ENCODE measurements around the gene ABLIM2.

ABLIM2 gene

DNA sequence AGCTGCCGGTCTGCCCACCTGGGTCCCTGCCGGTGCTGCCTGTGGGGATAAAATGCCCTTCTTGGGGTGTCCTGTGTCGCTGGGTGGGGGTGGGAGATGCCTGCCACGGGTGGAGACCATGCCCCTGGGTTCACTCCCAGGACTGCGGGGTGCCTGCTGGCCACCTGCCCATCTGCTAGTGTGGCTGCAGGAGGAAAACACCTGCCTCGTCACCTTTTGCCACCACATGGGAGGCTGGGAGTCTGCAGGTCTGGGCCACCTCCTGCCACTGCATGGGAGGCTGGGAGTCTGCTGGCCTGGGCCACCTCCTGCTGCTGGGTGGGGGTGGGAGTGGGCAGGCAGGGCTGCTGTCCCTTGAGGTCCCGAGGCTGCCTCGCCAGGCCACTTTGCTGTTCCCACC is 160.2 kb downstream of the ABLIM2 start:
- DNase-seq, result no peak

DNA sequence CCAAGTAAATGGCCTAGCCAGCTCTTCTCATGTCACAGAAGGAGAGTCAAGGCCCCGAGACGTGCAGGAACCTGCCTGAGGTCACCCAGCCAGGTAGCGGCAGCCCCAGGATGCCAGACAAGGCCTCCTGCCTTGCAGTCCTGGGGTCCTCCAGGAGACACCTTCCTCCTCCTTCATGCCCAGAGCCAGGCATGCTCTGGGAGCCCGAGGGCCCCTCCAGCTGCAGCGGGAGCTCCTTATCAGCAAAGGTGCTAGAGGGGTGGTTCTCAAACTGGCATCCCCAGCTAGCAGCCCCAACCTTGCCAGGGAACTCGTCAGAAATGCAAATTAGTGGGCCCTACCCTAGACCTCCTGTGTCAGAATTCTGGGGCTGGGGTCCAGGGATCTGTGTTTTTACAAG is 162.7 kb downstream of the ABLIM2 start:
- DNase-seq, result no peak

DNA sequence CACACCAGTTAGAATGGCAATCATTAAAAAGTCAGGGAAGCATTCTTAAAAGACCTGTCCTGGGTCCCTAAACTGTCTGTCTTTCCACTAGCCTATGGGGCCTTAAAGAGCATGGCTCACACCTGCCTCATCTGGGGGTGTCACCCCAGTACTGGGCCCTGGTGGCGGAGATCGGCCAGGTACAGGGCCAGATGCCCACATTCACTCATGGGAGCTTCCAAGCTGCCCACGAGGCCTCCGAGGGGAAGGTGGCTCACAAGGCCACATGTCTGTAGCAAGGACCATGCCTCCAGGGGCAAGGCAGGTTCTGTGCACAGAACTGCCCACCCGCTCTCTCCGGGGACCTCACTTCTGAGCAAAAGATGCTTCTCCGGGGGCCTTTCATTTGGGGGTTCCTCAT is 163.5 kb downstream of the ABLIM2 start:
- no peak for DNase-seq

DNA sequence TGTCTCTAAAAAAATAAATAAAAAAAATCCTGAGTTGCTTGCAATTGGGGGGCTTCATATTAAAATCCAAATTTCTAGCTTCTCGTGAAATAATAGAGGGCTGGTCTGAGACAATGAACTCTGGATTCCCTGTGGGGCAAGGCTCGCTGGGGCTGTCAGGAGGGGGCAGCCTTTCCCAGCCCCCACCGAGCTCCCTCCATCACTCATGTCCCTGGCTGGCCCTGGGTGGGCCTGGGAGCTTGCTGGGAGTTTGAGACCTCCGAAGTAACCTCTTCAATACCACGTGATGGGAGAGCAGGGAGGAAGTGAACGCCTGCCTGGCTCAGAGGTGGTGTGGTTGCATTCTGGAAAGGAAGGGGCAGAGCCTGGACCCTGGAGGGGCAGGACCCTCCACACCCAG is 164.9 kb downstream of the ABLIM2 start:
- DNase-seq, result no peak

DNA sequence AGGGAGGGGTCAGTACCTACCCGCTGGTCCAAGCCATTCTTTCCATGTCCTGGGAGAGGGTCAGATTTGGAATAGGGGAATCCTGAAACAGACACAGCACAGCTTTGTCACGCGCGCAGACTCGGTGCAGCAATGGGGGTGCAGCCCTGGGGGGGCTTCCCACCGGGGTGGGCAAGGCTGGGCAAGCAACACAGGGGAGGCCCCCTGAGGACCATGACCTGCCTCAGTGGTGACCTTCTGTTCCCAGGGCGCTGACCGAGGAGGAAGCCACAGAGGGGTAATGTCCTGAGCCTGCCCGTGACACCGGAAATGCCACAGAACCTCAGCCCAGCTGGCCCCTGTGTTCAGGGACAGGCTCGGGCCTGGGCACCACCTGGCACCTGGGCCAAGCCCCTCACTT is 165.8 kb downstream of the ABLIM2 start:
- DNase-seq, result no peak

DNA sequence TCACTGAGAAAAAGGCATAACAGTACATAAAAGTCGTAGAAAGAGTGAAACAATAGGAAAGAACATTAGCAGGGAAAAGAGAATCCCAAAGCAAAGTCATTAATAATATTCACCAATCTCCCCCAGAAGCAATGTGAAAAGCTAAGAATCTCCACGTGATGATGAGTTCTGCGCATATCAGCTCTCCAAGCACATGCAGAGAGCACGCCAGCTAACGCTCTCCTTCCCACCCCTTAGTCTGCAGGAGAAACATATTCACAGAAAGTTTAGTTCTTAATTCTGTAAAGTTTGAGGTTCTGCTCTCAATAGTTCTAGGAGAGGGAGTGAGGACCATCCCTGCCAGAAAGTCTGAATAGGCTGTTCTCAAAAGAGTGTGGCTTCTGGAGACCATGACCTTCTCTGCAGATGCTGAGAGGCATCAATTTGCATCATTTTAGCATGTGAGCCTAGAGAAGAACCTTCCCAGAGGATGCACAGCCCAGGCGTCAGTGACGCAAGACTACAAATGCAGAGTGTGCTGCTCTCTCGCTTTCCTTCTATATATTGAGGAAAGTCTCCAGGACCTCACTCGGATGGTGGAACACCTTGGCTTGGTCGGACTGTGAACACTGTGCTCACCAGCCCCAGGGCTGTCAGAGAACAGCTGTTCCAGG is 167.7 kb downstream of the ABLIM2 start:
- DNase-seq, result no peak

DNA sequence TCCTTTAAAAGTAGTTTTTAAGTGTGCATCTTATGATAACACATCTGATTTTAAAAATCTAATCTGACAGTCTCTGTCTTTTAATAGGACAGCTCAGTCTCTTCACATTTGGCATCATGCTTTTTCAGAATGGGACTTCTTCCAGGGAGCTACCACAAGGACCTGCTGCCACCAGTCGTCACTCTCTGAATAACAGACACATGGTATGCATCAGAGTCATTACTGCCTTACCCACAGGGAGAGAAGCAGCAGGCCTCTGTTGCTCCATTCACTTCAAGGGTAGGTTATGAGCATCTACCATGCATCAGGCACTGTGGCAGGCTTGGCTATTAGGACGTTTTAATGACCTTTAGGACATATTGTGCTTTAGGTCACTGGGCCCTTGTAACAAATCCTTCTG is 169.0 kb downstream of the ABLIM2 start:
- DNase-seq, result no peak

DNA sequence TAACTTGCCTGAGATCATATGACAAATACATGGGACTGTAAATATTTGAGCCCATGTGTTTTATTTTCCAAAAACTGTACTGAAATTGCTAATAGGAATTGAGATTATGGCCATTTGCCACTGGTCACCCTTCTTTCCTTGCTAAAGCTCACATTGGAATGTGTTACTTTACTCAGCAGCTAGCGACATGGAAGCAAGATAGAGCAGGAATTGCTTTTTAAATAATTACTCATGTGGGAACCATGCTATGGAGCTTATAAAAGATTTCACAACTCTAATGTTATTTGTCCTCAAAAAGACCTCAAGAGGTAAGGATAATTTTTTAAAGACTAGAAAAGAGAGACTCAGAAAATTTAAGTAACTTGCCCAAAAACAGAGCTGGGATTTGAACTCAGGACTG is 170.2 kb downstream of the ABLIM2 start:
- no peak for DNase-seq

DNA sequence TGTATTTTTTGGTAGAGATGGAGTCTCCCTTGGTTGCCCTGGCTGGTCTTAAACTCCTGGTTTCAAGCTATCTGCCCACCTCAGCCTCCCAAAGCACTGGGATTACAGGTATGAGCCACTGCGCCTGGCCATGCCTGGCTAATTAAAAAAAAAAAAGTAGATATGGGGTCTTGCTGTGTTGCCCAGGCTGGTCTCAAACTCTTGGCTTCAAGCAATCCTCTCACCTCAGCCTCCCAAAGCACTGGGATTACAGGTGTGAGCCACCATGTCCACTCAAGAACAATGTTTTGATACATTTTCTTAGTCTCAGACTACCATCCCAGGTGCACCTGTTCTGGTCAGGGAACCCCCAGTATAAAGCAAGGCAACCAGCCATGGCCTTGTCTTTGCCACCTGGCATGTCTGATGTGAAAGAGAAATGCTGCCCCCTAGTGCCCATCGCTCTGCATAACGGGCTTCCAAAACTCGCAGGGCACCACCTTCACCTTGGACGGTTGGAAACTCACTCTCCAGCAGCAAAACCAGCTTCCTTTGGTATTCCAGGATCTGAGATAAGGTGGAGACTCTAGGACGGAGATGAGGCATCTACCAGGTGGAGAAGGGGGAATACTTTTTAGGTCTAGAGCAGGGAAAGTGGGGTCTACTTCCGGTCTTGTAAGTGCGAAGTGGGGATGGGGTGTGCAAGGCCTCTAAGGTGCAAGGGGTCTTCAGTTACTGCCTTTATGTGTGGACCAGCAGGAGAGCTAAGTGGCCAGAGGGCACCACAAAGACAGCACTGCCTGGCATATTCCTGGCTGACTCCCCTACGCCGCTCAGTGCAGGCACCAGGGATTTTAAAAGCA is 171.2 kb downstream of the ABLIM2 start:
- peak; percentile 84 for DNase-seq

DNA sequence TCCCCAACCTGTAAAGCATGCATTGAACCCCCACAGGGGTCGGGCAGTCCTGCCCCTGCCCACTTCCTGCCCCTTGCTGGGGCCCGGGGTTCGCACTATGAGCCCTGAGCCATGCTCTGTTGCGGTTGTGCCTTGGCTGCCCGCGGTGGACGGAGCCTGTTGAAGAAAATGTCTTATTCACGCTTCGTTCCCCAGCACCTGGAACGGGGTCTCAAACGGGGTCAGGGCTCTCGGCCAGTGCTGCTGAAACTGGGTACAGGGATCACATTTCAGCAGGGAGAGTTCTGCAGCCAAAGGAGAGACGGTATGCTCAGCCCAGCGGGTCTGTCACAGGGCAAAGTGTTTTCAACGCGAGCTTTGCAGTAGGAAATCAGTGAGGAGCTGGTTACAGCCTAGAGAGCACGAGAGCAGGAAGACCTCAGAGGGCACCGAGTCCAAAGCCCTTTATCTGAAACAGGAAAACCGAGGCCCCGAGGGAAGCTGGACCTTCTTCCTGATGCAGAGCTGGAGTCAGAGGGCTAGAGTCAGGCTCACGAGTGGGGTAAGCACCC is 172.6 kb downstream of the ABLIM2 start:
- no peak for DNase-seq

DNA sequence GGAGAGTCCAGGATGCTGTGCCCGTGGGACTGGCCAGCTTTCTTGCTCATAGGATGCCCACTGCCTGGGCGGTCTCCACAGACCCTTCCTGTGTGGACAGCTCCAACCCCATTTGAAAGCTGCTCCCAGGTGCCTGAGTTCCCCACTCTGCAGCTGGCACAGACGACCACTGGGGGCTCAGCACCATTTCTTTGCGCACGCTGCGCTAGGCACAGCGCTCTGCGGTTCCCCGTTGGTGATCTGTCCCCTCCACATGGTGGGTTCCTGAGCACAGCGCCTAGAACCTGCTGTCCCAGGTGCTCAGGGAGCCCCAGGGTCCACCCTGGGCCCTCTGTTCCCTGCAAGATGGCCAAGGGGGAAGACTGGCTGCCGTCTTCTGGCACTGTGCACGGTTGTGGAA is 173.5 kb downstream of the ABLIM2 start:
- no peak for DNase-seq

DNA sequence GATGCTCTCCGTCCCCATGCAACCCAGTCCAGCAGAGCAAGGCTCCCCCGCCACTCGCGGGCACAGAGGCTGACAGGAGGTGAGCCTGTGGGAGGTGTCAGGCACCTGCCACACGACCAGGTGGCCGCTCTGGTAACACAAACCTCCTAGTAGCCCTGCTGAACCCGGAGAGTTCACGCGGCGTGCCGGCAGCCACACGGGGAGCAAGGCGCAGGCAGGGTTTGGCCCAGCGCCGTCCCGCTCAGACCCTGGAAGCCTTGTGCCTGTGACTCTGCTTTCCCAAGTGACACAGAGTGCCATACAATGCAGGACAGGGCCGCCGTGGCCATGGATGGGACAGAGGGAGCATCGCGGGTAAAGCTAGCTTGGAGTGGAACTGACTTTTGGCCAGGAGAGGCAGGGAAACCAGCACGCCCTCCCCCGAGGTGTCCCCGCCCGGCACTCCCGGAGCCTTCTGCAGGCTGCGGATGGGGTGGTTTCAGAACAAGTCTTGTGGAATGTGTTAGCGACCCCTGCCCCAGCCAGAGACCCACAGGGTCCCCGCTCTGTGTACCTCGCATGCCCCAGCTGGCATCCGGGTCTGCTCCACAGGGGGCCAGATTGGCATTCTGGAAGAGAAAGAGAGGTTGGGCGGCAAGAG is 174.2 kb downstream of the ABLIM2 start:
- DNase-seq, result no peak

DNA sequence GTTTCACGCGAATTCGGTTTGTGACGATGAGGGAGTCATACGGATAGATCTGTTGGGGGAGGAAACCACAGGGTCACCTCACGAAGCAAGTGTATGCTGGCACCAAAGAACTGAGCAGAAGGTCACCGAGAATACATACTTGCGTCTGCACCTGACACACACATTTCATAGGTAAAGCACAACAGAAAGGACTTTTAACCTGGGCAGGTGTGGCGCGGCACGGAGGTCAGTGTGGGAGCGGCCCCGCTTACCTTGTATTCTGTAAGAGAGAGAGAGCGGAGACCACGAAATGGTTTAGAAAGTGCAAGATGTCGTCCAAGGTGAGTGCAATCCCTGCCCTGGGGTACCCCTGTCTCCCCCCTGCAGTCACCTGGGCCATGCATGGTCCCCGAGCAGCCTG is 175.3 kb downstream of the ABLIM2 start:
- DNase-seq, result no peak

DNA sequence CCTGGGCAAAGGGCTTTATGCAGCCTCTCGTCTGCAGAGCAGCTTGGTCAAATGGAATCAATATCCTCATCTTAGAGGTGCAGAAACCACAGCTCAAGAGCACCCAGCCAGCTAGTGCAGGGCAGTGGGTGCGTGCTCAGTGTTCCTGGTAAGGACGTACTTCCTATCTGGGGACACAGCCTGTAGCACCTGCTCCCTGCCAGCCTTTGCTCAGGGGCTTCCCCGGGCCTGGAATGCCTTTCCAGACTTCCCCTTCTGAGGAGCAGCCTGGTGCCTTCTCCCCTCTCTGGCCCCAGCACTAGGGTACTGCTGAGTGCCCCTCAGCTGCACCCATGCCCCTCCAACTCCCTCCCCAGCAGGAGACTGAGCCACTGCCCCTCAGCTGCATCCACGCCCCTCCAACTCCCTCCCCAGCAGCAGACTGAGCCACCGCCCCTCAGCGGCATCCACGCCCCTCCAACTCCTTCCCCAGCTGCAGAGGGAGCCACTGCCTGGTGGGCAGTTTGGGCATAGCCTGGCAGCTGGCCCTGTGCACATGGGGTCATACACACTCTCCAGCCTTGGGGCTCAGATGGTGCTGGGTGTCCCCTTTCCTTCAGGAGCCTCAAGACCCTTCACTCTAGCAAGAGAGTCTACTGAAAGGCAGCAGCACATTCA is 176.7 kb downstream of the ABLIM2 start:
- no peak for DNase-seq

DNA sequence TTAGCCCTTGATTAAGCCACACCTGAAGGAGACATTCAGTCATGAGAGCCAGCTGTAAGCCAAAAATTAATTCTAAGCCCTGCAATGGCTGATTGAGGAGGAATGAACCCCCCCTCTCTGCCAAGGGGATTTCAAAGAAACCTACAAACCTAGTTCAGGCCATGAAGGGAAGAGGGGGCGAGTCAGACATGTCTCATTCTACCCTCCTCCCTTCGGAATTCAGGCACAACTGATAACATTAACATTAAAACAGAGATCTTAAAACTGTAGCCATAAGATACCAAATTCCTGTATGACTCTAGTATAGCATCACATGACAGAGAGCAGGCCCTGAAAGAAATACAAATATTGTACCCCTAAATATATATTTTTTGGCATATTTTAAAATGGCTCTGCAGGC is 178.6 kb downstream of the ABLIM2 start:
- DNase-seq, result no peak

DNA sequence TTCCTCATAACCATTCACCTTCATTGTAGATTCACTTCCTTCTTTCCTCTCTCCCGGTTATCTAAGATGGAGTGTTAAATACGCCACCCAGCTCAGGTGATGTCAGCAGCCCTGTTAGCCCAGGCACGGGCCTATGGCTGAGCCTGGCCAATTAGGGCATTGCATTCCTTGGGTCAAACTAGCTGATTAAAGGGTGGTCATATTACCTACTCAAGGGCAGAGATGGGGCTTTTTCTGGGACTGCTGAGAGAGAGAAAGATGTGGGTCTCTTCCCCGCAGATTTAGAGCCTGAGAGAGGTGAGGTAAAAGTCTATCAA is 179.0 kb downstream of the ABLIM2 start:
- no peak for DNase-seq

DNA sequence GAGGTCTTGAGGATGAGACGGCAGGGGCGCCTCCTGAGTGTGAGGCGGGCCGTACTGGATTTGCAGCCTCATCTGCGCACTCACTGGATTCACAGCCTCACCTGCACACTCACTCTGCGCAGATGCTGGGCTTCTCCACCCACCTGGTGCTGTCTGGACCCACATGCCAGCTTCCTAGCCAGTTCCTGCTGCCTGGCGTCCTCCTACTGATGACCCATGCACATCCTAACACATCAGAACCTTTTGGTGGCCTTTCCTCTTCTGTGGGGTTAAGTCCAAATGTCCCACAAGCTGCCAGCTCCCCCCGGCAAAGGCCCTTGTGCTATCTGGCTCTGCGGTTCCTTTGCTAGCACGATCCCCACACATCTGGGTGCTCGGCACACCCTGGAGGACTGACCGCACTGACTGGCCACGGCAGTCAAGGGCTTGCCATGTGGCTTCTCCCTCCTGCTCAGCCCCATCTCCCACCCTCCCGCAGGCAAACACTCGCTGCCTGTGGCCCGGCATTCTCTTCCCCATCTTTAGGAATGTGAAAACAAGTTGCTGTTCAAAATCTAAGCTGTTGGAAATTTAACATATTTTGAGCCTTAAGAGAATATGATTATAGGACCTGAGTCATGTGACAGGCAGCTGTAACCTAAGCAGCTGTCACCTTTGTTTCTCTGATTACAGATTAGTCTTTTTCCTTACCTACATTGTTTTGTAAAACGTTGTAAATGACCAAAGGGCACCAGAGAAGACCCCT is 179.5 kb downstream of the ABLIM2 start:
- no peak for DNase-seq

DNA sequence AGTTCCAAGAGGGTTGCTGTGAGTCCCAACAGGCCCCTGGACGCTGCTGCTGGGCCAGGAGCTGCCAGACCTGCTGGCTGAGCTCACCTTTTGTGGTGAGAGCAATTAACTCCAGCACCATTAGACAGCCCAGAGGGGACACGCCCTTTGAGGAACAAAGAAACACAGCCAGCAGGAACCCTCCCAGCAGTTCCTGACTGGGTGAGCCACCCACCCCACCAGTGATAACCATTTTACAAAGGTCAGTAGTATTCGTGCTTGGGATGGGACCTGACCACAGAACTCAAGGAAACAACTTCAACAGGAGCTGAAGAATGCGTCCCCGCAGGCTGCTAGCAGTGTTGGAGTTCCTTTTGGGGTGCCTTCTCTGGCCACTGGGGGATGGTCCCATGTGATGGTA is 180.1 kb downstream of the ABLIM2 start:
- no peak for DNase-seq

DNA sequence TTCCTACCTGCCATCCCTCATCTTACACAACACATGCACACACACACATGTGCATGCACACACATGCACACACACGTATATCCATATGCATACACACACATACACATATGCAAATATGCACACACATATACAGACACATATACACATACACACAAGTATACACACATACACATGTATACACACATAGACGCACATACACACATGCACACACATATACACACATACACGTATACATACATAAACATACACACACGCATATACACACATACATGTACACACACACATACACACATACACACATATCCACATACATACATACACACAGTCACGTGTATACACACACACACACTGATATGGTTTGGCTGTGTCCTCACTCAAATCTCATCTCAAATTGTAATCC is 182.0 kb downstream of the ABLIM2 start:
- DNase-seq, result no peak

DNA sequence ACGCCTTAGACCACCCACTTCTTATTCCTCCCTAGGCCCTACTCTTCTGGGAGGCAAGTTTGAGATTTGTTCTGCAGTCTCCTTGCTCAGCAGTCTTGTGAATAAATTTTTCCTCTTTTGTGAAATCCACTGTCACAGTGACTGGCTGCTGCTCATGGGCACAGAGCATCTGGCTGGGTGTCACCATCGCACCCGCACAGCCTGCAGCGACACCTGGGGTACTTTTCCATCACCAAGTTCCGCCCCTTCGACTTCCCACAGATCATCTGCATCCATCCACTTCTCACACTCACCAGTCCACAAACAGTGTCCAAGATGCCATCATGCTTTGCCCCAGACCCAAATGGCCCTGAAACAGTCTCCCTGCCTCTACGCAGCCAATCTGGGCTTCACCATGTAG is 182.6 kb downstream of the ABLIM2 start:
- DNase-seq, result no peak

DNA sequence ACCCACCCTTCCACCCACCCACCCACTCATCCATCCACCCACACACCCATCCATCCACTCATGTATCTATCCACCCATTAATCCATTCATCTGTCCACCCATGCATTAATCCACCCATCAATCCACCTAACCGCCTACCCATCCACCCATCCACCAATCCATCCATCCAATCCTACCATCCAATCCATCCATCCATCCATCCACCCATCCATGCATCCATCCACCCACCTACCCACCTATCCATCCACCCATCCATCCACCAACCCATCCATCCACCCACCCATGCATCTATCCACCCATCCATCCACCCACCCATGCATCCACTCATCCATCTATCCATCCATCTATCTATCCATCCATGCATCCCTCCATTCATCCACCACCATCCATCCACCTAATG is 184.2 kb downstream of the ABLIM2 start:
- no peak for DNase-seq

DNA sequence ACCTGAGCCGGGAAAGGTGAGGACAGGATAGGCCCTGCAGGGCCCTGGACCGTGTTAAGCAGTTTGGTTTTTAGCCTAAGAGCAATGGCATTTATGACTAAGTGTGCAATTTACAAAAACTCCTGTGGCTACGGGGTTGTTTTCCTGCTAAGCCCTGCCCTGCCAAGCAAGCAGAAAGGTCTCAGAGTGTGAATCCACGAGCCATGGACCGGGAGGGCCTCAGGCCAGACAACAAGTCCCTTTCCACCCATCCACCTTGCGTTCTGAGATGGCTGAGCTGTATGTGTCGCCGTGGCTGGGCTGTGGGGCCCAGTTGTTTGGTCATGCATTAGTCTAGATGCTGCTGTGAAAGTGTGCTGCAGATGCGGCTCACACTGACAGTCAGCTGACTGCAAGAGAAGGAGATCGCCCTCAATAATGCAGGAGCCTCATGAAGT is 185.1 kb downstream of the ABLIM2 start:
- peak; percentile 41 for DNase-seq
